ENCODE data around the gene EFEMP1.
A peak's percentile ranks its signal among the peaks of the same experiment; 100 is the strongest.

The EFEMP1 gene

GRCh38 chr2:55929476-55929875, 5.9 kb upstream of the EFEMP1 start:
- ChIA-PET CTCF (no interaction called here), POLR2A (no interaction called here)
- no peak for DNase-seq (ENCODE audit: low read depth, low spot score)
- no peak for TF ChIP-seq CTCF (IDR thresholded peaks at IDR 0.05; ENCODE audit: insufficient read depth, low read length, missing control alignments)
- no peak overlapping the region for H3K4me3 ChIP-seq (ENCODE audit: low read depth, low read length)

- H3K4me3 ChIP-seq (ENCODE audit: low read depth, low read length), result no peak overlapping the region
- ChIA-PET CTCF (no interaction called here), POLR2A (no interaction called here)
- no peak for TF ChIP-seq CTCF (IDR thresholded peaks at IDR 0.05; ENCODE audit: insufficient read depth, low read length, missing control alignments)
- DNase-seq (ENCODE audit: low read depth, low spot score), result no peak
Observed at GRCh38 chr2:55926974-55927373, 3.4 kb upstream of the EFEMP1 start.

GRCh38 chr2:55926246-55926645, 2.7 kb upstream of the EFEMP1 start:
- TF ChIP-seq CTCF (IDR thresholded peaks at IDR 0.05; ENCODE audit: insufficient read depth, low read length, missing control alignments), result no peak
- no peak overlapping the region for H3K4me3 ChIP-seq (ENCODE audit: low read depth, low read length)
- POLR2A ChIA-PET, result no interaction called here
- CTCF ChIA-PET, result interaction anchor here (0.8 to 1.2 kb wide), 3 partner anchors 9 to 36 kb away, joined by 3 to 4 read pairs (median 3); no protein-coding TSS in a partner anchor
- no peak for DNase-seq (ENCODE audit: low read depth, low spot score)

- CTCF ChIA-PET, result interaction anchor here (0.7 to 1.5 kb wide), 4 partner anchors 35 to 157 kb away, joined by 3 to 8 read pairs (median 4); no protein-coding TSS in a partner anchor
- POLR2A ChIA-PET, result interaction anchor here (0.6 to 0.8 kb wide), 2 partner anchors 21 to 69 kb away, joined by 3 read pairs; no protein-coding TSS in a partner anchor
- H3K4me3 ChIP-seq (ENCODE audit: low read depth, low read length), result peak overlapping the region; percentile 67
- no peak for DNase-seq (ENCODE audit: low read depth, low spot score)
- TF ChIP-seq CTCF (IDR thresholded peaks at IDR 0.05; ENCODE audit: insufficient read depth, low read length, missing control alignments), result no peak
Observed at GRCh38 chr2:55923982-55924321, 370 bp upstream of the EFEMP1 start.

GRCh38 chr2:55922291-55922907, 1.2 kb downstream of the EFEMP1 start:
- no peak for DNase-seq (ENCODE audit: low read depth, low spot score)
- peak overlapping the region; percentile 67 for H3K4me3 ChIP-seq (ENCODE audit: low read depth, low read length)
- ChIA-PET CTCF (interaction anchor here (0.6 to 1.5 kb wide), 9 partner anchors 10 to 193 kb away, joined by 3 to 8 read pairs (median 3); no protein-coding TSS in a partner anchor), POLR2A (interaction anchor here (0.5 to 1.1 kb wide), 2 partner anchors 14 to 39 kb away, joined by 3 read pairs; no protein-coding TSS in a partner anchor)
- TF ChIP-seq CTCF (IDR thresholded peaks at IDR 0.05; ENCODE audit: insufficient read depth, low read length, missing control alignments), result no peak

GRCh38 chr2:55919574-55919973, 4.0 kb downstream of the EFEMP1 start:
- ChIA-PET CTCF (interaction anchor here (1.5 to 2.1 kb wide), 2 partner anchors 14 to 40 kb away, joined by 3 to 6 read pairs; no protein-coding TSS in a partner anchor), POLR2A (no interaction called here)
- TF ChIP-seq CTCF (IDR thresholded peaks at IDR 0.05; ENCODE audit: insufficient read depth, low read length, missing control alignments), result no peak

More at GRCh38 chr2:55919574-55919973, 4.0 kb downstream of the EFEMP1 start:
- H3K4me3 ChIP-seq (ENCODE audit: low read depth, low read length), result no peak overlapping the region
- no peak for DNase-seq (ENCODE audit: low read depth, low spot score)

Measured in AG04449 (cell line).